ENCODE results near the gene LCN2.
A peak's percentile ranks its signal among the peaks of the same experiment; 100 is the strongest.

Gene LCN2

DNA sequence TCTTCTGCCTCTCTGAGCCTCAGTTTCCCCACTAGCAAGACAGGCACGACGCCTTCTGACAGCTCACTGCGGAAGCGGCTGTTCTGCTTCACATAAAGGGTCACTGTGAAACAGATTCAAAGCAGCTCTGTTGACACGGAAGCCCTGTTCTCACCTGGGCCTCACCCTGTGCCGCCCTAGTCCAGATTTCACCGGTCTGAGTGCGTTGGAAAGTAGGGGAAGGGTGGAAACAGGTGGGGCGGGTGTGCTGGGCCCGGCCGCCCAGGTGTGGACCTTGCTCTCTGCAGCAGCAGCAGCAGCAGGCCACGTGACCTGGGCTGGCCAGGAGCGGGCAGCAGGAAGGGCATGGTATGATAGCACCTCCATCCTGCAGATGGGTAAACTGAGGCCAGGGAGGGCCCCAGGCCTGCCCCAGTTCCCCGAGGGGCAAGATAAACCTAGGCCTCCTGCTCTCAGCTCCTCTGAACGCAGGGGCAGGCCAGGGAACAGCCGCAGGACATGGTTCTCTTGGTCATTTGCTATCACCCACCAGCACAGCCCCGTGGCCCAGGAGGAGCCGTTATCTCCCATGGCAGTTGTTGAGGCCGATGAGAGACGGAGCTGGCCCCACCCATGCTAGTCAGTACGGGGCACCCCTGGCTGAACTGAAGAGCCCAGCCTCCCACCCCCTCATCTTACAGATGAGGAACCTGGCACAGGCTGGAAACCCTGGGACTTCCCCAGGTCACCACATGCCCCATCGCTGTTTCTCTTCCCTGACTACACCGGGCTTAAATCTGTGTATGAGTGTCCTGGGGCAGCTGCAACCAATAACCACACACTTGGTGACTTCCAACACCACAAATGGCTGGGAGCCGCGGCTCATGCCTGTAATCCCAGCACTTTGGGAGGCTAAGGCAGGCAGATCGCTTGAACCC, 33.8 kb upstream of the LCN2 start:
- DNase-seq, result peak; percentile 40

DNA sequence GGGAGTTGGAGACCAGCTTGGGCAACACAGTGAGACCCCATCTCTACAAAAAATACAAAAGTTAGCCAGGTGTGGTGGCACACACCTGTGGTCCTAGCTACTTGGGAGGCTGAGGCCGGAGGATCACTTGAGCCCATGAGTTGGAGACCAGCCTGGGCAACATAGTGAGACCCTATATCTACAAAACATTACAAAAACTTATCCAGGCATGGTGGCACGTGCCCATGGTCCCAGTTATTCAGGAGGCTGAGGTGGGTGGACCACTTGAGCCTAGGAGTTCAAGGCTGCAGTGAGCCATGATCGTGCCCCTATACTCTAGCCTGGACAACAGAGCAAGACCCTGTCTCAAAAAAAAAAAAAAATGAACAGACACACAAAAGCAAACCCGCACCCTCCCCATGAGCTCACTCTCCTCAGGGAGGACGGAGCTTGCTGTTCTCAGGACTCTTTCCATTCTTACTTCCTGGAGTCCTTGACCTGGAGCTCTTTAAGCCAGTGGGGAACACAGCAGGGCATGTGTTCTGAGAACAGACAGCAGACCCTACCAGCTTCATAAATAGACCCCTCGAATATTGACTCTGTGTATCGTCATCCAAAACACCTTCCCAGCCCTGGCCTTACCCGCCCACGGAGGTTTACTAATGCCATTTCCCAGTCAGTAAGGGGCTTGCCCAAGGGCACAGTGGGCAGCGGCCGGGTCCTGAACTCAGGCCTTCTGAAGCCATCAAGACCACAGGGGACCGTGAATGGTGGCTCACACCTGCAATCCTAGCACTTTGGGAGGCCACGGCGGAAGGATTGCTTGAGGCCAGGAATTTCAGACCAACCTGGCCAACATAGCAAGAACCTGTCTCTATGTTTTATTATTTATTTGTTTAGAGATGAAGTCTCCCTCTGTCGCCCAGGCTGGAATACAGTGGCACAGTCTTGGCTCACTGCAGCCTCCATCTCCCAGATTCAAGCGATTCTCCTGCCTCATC, 32.9 kb upstream of the LCN2 start:
- DNase-seq, result no peak

DNA sequence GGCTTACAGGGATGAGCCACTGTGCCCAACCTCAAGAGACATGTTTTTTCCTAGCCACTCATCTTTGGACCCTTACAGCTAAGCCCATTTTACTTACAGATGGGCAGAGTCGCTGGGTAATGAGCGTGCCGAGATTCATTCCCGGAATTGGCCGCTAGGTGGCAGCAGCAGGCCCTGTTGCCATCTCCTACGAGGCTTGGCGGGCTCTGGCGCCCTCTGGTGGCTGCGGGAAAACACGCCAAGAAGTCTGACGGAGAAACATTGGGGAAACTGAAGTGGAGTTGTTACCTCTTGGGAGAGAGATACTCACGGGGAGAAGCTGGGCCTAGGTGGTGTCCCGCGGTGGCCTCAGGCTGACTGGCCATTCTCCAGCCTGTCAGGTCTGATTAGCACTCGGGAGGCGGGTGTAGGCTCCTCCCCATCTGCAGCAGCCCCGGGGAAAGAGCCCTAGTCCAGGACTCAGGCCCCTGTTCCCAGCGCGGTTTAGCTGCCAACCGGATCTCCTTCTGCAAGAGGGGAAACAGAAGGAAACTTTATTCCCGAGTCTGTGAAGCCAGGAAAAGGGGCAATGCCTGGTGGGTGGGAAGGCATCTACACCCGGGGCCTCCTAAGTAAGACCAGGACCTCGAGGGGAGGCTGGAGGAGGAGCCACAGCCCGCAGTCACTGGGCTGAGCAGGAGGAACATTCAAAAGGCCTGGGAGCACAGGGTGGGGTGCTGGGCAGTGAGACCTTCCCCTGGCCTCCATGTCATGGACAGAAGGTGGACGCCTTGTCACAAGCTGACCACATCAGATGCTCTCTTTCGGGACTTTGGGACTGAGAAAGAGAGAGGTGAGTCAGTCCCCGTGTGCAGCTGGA, 31.4 kb upstream of the LCN2 start:
- DNase-seq, result peak; percentile 79

DNA sequence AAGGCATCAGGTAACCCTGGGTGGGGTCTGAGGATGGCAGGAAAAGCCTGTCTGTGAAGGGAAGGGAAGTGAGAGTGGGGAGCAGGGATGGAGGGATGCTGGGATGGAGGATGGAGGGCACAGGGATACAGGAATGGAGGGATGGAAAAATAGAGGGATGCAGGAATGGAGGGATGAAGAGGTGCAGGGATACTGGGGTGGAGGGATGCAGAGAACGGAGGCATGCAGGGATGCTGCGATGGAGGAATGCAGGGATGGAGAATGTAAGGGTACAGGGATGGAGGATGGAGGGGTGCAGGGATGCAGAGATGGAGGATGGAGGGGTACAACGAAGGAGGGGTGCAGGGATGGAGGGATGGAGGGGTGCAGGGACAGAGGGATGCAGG, 30.8 kb upstream of the LCN2 start:
- DNase-seq, result no peak

DNA sequence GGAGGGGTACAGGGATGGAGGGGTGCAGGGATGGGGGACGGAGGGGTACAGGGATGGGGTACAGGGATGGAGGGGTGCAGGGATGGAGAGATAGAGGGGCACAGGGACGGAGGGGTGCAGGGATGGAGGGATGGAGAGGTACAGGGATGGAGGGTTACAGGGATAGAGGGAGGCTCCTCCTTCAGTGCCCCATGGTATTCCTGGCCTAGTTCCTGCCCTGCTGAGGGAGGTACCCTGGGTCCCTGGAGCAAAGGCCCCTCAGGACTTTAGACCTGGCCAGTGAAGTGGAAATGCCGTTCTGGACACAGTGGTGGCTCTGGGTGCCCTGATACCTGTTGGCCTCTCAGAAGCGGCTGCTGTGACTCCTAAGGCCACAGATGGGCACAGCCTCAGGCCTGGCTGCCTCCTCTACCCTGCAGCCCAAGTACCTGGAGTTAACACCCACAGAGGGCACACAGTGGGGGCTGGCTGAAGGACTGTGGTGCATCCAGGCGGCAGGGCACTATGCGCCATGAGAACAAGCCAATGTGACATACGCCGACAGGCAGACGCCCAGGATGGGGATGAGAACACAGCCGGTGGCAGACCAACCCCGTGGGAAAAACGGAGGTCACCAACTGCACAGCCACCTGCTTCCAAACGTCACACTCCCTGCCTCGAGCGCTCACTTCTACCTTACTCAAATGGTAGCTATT, 30.1 kb upstream of the LCN2 start:
- DNase-seq, result no peak

DNA sequence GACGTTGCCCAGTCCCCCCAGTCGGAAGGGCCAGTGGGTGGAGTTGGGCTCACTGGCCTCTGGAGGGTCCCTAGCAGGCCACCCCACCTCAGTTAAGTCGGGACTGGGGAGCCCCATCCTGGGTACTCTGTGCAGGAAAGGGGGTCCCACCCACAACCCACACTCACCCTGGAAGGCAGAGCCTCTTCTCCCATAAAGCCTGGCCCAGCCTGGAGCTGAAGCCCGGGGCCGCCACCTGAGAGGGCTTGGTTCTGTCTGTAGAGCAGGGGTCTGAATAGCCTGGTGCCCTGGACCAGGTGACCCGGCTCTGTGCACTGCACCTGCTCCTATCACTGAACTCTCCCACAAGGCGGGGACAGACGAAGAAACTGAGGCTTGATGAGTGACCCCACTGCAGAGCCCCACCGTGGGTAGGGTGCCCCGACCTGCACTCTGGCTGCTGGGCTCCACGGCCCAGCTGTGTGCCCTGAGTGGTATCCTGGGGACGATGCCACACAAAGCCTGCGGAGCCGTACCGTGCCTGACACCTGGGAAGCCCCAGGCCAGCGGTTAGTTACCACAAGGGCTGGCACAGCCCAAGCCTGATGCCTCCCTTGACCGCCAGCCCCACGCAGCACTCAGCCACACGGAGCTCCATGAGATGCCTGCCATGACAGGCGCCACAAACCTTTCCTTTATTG, 29.1 kb upstream of the LCN2 start:
- no peak for DNase-seq

DNA sequence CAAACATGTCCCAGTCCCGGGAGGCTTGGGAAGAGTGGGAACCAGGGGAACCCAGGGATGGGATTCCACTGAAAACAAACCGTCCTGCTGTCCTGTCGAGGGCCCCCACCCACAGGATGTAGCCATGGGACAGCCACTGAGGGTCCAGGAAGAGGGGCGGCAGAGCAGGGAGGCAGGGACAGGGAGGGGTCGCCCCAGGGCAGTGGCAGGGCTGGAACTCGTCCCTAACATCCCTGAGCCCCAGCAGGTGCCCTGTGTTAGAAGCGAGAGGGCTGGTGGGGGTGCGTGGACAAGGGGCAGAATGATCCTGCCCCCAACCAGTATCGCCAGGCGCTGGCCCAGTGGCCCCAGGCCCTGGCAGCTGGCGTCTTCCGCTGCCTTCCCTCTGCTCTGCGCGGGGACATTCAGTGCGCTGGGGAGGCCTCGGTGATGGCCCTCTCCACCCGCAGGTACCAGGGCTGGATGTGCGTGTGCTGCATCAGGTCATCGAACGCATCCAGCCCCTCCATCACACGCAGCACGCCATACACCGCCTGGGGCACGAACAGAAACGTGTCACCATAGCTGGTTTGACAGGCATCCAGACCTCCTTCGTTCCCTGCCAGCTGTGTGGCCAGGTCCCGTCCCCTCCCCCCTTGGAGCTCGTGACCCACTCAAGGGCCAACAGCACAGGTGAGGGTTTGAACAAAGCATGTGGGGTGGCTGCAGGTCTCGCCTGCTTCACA, 28.4 kb upstream of the LCN2 start:
- no peak for DNase-seq

DNA sequence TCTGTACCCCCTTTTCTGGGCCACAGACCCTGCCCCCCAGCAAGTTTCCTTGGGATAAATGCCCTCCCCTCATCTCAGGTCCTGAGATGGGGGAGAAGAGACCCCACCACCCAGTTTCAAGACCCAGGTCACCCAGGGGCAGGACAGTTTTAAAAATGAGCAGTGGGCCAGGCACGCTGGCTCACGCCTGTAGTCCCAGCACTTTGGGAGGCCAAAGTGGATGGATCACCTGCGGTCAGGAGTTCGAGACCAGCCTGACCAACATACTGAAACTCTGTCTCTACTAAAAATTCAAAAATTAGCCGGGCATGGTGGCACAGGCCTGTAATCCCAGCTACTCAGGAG, 27.8 kb upstream of the LCN2 start:
- DNase-seq, result no peak

DNA sequence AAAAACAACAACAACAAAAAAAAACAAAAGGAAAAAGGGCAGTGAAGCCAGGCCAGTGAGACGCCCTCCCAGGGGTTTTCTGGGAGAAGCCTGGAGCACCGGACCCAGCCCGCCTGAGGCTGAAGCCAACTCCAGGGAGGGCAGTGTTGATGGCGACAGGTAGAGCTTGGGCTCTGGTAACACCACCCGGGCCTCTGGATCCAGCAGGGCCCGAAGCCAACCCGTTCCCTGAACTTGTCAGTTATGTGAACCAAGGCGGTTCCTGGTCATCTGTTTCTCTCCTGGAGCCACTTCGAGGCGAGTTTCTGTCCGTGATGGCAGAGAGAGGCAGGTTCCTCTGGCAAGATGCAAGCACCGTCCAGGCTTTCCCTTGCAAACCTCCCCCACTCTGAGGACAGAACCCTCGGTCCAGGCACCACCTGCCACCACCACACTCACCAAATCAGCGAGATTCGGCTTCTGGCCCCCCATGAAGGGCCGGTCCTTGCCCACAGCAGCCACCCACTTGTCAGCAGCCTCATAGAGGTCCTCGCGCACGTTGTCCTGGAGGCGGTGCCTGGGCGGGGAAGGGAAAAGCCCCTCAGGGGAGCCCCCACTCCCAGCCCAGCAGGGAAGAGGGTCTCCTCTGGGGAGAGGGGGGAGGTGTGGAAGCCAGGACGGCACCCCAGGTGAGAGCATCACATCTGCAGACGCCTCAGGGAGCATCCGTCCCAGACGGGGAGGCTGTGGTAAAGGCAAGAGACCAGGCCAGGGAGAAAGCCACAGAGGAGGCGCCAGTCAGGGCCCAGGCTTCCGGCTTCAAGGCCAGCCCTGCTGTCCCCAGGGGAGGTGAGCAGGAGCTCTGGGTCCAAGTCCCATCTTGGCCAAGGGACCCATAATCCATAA, 27.1 kb upstream of the LCN2 start:
- DNase-seq, result no peak

DNA sequence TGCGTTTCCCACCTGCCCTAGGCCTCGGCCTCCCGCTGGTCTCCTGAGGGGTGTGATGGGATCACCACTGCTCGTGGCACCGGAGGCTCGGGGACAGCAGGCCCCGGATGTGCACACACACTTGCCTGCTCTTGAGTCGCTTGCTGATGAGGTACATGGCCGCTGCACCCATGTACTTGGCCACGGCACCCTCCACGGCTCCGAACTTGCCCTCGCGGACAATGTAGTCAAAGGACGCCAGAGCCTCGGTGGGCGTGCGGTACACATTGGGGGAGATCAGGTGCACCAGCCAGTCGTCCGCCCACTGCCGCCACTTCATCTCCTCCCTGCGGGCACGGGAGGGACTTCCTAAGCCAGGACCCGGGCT, 26.5 kb upstream of the LCN2 start:
- DNase-seq, result no peak

DNA sequence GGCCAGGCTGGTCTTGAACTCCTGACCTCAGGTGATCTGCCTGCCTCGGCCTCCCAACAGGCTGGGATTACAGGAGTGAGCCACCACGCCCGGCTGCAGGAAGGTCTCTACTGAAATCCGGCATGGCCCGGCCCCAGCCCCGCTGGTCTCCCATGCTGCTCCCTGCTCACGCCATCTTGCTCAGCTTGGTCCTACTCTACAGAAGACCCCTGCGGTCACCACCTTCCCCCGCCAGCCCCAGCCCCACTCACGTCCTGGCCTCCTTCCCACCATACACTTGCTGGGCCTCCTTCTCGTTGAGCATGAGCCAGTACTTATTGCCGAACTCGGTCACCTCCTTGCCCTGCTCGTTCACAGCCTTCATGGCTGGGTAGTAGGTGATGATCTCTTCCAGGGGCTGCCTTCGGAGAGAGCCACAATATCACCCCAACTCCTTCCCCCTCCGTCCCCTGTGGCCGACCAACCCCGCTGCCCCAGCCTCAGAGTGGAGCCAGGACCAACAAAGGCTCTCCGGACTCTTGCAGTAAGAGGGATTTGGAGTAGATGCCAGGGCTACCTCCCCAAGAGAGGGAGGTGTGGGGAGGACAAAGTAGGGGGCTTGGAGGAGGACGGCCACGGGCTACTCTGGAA, 25.7 kb upstream of the LCN2 start:
- no peak for DNase-seq

DNA sequence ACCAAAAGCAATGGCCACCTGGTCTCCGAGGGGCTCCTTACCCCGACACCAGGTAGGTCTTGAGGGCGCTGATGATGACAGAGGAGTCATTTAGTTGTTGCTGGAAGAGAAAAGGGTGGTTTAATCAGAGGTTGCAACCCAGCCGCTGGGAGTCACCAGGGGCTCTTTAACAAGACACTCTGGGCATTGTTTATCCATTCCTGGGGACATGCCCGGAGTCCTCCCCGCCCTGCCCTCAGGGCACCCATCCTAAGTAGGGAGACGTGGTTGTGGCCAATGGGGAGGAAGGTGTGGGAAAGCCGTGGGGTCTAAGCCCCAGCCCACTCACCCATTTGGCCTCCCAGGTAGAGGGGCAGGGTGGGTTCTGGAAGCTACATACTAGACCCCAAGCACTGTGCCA, 24.8 kb upstream of the LCN2 start:
- no peak for DNase-seq

DNA sequence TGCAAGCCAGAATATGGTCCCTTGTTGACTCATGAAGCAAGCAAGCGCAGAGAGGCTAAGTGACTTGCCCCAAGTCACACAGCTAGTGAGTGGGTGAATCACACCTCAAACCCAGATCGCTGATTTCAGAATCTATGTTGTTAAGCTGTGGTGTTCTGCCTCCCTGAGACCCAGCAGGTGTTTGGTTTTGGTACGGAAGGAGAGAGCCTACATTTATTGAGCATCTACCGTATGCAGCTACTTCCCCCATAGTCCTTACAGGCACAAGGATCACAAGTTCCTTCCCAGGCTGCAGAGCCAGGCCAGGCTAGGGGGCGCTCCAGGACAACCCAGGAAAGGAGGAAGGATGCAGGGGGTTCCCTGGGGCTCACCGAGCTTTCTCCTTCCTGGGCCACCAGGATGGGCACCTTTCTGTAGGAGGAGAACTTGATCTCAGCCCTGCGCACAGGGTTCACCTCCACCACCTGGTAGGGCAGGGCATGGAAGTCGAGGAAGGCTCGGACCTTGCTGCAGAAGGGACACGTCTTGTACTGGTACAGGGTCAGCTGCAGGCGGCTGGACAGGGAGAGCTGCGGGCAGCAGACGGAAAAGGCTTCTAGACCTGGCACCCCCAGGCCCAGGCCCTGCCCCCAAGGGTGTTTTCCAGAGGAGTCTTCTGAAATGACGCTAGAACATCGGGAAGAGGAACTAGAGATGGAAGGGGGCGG, 24.2 kb upstream of the LCN2 start:
- no peak for DNase-seq

DNA sequence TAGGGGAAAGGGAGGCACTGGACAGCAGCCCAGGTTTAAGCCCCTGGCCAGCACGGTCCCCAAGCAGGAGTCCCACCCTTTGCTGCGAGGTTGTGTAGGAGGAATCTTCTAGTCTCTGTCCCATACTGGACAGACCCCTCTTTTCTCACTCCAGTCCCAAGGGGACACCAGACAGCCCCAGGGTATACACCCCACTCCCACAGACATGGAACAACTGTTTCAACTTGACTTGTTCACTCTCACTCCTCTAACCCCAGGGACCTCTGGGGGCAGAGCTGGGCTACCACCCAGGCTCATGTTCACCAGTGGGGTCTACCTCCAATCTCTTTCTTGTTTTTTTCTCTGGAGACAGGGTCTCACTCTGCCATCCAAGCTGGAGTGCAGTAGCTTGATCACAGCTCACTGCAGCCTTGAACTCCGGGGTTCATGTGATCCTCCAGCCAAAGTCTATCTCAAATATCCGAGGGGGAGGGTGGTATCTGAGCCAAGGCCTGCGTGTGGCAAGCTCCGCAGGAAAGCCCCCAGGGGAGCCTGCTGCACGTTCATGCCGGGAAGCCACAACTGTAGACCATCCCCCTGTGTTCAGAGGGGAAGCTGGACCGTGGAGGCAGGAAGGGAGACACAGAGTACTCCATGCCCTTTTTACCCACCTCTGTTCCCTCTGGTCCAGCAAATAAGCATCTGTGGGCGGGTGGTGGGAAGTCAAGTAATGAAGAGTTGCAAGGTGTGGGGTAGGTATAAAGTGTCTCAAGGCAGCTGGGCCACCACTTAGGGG, 23.5 kb upstream of the LCN2 start:
- DNase-seq, result no peak

DNA sequence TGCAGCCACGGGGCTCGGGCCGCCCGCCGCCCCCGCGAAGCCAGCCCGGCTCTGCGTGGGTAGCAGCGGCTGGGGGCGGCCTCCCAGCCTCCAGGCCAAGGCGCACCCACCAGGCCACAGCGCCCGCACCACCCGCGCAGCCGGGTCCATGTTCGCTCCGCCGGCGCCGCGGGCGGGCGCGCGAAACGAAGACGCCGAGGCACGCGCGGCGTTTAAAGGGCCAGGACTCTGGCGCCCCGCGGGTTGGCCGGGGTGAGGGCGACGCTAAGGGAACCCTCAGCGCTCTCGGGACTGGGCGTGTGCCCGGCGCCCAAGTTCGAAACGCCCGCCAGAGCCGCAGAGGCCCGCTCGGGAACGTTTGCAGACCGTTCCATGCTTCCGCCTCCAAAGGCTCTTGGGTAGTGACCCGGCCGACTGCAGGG, 21.7 kb upstream of the LCN2 start, which contains the start of gene PTGES2:
Gene PTGES2, minus strand, starts transcription at position 162 of the 422 bp plus-strand sequence. Its CDS starts 12 bp downstream, at position 150.
- peak; percentile 61 for DNase-seq

DNA sequence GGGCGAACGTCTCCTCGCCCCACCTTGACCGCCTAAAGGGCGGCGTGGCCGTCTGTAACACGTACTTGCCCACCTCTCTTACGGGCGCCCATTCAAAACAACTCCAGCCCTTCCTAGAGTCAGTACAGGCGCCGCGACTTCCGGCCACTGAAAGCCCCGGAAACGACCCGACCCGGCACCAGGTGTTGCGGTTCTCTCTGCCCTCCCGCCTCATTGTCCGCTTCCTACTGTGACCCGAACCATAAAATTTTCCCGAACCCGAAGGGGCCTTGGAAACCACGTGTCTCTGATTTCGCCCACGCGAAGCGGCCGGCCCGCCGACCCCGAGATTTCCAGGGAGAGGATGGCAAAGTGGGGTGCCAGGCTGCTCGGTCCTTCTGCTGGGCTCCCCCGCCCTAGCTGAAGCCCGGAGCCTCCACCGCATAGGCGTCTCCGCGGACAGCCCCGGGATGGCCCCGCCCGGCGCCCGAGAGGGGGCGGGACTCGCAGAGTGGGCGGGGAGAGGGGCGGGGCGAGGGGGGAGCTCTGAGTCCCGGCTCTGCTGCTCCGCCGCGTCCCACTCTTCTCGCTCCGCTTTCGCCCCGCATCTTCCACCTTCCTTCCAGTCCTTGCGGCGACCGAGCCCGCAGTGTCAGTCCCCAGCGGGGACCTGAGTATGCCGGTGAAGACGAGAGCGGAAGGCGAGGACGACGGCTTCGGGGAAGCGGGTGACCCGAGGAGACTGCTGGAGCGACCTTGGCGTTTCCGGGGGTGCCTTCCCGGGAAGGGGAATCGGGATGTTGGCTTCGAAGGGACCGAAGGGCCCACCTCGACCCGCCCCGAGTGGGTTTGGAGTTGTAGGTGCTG, 21.0 kb upstream of the LCN2 start:
- DNase-seq, result peak; percentile 71
